GM12873 (cell line): ENCODE results near the gene MACF1.

Experiments used
- TF ChIP-seq, protein P1 (sequence below): IDR thresholded peaks from 2 replicates; pipeline ENCODE4 v1.5.1; 2012; ENCODE audit warnings: low read depth, mild to moderate bottlenecking, moderate library complexity, low read length, control low read depth; ENCODE audit not compliant: insufficient read depth; ENCODE audit errors: missing control alignments

Gene MACF1

DNA sequence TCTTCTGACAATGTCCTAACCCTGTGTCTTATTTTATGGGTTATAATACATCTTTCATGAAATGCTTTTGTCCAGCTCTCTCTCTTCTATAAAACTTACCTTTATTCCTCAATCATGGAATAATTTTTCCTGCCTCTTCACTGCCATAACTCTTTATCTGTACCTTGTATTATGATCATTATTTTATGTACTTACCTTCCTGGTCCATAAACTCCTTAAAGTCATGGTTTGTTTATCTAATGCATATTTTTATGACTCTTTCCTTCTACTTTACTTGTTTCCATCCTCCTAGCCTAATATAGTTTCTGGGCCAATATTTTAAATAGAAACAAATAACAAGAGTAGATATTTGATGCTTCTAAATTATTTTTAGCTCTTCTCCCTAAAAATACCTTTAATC lies 221.1 kb downstream of the MACF1 start:
- TF ChIP-seq, protein P1, sequence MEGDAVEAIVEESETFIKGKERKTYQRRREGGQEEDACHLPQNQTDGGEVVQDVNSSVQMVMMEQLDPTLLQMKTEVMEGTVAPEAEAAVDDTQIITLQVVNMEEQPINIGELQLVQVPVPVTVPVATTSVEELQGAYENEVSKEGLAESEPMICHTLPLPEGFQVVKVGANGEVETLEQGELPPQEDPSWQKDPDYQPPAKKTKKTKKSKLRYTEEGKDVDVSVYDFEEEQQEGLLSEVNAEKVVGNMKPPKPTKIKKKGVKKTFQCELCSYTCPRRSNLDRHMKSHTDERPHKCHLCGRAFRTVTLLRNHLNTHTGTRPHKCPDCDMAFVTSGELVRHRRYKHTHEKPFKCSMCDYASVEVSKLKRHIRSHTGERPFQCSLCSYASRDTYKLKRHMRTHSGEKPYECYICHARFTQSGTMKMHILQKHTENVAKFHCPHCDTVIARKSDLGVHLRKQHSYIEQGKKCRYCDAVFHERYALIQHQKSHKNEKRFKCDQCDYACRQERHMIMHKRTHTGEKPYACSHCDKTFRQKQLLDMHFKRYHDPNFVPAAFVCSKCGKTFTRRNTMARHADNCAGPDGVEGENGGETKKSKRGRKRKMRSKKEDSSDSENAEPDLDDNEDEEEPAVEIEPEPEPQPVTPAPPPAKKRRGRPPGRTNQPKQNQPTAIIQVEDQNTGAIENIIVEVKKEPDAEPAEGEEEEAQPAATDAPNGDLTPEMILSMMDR: no peak

DNA sequence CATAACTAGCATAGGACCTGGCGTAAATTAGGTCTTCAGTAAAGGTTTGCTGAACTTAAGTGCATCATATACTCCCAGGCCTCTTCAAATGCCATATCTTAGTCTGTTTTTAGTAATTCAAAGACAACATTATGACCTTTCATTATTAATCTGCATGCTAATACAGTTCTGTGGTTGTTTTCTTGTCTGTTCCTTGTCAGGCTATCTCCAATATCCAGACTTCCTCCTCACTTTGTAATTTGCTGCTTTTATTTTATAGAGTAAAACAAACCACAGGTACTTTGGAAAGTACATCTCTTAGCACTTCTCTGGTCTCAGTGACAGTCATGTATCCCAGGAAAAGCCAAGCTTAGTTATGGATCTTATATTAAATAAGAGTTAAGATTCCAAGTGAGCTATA lies 221.9 kb downstream of the MACF1 start:
- TF ChIP-seq, protein P1: no peak

- TF ChIP-seq, protein P1: no peak
These were observed 222.9 kb downstream of the MACF1 start for GRCh38 chr1:39427374-39427773.

DNA sequence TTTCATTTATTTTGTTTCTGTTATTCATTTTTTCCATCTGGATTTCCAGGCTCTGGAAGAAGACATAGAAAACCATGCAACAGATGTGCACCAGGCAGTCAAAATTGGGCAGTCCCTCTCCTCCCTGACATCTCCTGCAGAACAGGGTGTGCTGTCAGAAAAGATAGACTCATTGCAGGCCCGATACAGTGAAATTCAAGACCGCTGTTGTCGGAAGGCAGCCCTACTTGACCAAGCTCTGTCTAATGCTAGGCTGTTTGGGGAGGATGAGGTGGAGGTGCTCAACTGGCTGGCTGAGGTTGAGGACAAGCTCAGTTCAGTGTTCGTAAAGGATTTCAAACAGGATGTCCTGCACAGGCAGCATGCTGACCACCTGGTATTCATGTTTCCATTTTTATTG lies 223.4 kb downstream of the MACF1 start:
- TF ChIP-seq, protein P1: no peak

- TF ChIP-seq, protein P1: no peak
These were observed 227.4 kb downstream of the MACF1 start for GRCh38 chr1:39431927-39432326.

DNA sequence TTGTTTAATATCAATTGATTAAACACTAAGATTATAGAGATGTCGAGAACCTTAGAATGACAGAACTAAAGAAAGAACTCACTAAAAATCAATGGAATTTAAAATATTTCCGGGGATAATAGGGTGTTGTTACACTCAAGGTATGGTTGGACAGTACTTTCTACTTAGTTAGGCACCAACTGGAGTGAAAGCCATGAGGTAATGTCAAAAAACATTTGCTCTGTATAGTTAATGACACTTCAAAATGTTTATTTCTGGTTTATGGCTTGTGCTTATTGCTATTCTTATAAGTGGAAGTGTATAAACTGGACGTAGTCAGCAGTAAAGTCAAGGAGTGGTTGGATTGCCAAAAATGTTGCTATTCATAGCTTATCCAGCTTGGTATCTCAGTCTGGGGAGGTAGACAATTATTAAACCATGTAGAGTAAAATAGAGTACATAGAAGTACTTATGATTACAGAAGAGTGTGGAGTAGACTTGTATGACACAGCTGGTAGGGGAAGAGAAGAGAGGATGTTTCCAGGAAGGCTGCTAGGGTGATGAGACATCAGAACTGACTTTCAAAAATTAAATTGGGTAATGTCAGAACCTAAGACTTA lies 230.4 kb downstream of the MACF1 start:
- TF ChIP-seq, protein P1: no peak

- TF ChIP-seq, protein P1: no peak
These were observed 231.1 kb downstream of the MACF1 start for GRCh38 chr1:39435597-39435996.
